COR-L47 (cell line): ENCODE measurements around the gene TSPEAR.

Experiments
- DNase-seq: peaks from one replicate; lab custom pipeline; 2025; lab: John Stamatoyannopoulos, UW

The TSPEAR gene

DNA sequence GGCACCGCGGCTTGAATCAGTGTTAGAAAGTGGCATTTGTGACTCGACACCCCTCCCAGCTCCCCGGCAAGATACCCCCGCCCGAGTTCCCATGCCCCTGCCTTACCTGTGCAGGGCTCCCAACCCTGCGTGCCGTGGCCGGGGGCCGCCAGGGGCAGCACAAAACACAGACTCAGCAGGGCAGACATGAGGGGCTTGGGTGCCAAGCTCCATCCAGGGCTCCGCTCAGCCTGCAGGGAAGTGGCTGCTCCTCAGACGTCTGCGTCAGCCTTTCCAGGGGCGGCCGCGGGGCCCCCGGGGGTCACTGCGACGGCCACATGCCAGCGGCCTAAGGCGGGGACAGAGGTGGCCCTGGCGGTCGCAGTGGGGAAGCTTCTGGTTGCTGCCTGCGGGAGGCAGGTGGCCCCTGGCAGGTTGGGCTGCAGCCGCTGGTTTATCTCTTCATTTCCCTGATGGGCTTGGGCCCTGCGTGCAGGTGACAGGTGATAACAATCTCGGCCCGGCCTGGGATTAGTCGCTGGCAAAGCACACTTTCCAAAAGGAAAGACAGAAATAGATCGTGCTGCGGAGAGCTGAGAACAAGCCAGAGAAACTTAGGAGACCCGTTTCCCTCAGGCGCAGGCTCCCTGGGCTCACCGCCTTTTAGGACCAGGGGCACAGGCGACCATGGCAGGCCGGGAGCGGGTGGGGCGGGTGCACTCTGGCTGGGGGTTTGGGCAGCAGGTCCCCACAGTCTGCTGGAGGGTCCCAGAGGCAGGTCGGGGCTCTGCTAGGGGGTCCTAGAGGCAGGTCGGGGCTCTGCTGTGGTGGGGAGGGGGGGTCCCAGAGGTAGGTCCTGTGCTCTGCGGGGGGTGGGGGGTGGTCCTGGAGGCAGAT lies at the start of gene TSPEAR:
Gene TSPEAR, minus strand, starts transcription at position 246 of the 876 bp plus-strand sequence. Its CDS starts 58 bp downstream, at position 188.
- peak; percentile 84 for DNase-seq

DNA sequence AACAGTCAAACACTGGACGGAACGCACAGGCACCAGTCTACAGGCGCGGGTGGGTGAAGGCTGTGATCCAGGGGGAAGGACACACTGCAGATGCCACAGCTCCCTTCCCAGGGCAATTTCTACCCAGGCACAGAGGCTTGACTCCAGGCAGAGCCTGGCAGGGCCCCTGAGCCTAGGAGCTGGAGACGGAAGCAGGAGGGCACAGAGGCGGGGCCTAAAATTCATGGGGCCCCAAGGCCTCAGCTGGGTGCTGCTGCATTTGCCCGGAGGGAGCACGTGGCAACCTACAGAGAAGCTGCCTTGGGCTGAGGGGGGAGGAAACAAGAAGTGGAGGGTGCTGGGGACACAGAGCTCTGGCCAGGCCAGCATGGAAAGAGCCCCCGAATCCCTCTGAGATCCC lies 49.0 kb upstream of the TSPEAR start:
- no peak for DNase-seq

- no peak for DNase-seq
These were observed 48.4 kb upstream of the TSPEAR start for GRCh38 chr21:44759628-44760285.

DNA sequence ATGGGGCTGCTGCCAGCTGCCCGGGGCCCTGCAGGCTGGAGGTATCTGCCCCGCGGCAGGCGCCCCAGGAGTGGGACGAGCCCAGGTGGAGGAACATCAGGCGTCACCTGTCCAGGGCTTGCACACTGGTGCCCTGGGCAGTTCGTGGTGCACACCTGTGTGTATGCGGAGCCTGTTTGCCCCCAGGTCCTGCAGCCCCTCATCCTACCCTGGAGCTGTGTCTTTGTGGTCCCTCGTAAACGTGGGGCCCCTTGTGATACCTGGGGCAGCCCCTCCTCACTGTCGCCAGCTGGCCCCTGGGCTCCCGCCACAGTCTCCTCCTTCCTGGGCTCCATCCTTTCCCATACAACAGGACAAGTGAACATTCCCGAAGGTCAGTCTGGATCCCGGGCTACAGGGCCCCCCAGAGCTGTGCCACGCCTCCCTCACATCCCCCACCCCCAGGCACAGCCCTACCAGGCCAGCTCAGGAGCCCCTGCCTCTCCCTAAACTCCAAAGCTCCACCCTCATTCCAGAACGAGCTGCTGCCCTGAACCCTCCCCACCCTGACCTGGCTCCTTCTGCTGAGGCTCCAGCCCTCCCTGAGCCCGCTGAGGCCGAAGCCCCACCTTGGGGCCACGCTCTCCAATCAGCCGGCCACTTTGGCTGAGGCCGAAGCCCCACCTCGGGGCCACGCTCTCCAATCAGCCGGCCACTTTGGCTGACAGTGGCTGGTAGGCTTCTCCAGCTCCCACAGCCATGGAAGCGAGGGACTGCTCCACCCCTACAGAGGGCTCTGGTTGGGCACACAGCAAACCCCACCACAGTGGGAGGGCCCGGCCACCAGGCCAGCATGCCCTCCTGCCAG lies 47.6 kb upstream of the TSPEAR start:
- no peak for DNase-seq

- DNase-seq = no peak
These were observed 46.8 kb upstream of the TSPEAR start for GRCh38 chr21:44758141-44758561.

DNA sequence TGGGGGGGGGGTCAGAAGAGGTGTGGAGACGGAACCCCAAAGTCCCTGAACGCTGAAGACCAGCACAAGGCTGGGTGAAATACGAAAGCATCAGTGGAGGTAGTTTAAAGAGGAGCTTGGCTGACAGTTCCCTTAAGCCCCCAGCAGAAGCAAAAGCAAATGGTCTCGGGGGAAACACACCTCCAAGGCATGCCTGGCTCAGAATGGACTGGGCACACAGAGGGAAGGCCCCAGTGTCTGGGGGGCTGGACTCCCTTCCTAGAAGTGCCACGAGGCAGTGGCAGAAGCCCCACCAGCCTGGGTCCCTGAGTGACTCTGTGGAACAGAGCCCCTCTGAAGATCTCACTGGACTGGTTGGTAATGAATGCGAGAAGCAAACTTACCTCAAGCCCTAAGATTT lies 46.4 kb upstream of the TSPEAR start:
- DNase-seq = no peak

- DNase-seq = no peak
These were observed 45.2 kb upstream of the TSPEAR start for GRCh38 chr21:44756423-44757185.

DNA sequence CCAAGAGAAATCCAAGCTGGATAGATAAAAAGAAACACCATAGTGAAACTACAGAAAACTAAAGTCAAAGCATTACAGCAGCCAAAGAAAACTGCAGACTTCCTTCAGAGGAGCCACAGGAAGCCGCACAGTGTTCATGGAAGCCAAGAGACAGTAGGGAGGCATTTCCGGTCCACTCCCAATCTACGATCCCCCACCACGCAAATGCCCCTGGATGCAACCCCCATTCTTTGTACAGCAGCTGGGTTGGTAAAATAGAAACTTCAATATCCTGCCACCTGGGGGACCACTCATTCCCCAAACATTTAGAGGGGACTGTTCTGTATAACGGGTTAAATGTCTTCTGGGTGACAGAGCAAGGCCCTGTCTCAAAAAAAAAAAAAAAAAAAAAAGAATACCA lies 43.9 kb upstream of the TSPEAR start:
- no peak for DNase-seq

DNA sequence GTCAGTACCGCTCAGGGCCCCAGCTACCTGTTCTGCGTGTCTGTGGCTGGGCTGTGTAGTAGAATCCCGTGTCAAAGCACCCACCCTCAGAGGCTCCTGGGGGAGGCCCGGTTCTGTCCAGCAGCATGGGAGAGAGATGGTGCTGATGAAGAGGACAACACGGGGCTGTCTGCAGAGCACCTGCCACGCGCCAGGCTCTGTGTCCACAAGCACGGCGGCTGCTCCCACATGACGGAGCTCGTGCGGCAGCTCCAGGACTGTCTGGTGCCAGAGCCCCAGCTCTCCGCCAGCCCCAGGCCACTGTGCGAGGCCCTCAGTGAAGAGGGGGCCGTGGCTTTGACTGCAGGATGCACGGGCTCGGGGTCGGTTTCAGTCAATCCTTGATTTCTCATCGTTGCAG lies 42.0 kb upstream of the TSPEAR start:
- no peak for DNase-seq

DNA sequence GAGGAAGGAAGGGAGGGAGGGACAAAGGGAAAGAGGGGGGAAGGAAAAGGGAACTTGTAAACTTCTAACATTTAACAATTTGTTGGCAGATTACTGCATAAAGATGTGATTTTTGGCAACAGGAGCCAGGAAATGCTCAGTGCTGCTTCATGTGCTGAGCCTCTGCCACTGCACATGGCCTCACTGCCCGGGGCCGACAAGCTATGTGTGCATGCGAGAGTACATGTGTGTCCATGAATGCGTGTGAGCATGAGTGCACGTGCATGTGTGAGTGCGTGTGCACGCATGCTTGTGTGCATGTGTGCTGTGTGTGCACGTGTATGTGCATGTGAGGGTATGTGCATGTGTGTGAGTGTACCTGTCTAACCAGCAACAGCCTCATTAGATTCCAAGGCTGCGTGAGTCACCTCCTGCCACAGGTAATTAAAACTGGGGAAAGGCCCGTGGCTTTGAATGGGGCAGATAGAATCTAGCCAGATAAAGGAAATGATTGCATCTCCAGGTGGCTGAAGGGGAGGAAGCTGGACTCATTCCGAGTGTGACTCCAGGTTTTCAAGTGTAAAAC lies 41.4 kb upstream of the TSPEAR start:
- no peak for DNase-seq

DNA sequence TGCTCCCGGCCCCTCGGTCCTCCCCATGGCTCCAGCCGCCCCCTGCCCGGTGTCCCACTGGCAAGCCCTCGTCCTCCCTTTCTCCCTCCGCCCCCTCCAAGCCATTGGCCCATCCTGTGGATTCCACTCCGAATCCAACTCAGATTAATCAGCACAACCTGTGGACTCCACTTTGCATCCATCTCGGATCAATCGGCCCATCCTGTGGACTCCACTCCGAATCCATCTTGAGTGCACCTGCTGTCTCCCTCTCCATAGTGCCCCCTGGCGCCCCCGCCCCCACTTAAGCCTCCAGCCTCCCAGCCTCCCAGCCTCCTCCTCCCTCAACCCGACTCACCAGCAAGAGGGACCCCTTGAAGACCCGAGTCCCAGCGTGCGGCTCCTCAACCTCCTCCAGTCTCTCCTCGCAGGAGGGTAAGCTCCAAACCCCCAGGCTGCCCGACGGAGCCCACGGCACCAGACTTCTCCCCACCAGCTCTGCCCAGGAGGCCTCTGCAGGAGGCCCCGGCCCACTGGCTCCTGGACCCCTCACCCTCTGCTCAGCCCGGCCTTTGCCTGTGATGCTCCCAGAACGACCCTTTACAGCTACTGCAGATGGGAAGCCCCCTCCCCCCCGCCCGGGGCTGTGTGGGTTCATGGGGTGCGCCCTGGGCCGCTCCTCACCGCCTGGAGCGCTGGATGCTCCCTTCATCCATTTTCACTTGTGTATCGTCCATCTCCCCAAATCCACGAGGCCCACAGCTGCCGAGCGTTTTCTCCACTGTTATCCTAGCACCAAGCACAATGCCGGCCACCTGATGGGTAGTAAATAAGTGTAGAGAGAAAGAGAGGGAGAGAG lies 40.6 kb upstream of the TSPEAR start:
- DNase-seq = no peak

DNA sequence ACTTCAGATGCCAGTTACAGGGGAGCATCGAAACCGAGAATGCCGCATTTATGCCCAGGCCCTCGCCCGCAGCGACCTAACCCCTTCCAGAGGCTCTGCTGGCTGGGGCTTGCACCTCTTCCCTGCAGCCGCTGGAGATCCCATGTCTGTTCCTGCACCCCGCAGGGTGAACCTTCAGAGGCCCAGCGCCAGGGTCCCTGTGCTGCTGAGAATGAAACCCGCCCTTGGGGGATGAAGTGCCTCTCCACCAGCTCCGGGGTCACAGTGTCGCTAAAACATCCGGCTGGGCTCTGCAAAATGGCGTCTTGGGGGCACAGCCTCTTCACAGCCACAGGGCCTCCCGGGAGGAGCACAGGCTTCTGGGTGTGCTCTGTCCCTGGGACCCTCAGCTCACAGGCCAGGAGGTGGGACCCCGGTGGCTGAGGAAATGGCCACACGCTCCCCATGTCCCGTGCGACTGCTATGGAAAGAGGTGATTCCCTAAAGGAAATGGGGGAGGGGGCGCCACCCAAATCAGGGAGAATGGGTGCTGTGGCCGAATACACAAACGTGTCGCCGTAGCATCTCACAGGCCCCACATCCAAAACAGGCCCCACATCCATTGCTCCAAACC lies 39.9 kb upstream of the TSPEAR start:
- no peak for DNase-seq

- no peak for DNase-seq
These were observed 39.3 kb upstream of the TSPEAR start for GRCh38 chr21:44750675-44751025.

DNA sequence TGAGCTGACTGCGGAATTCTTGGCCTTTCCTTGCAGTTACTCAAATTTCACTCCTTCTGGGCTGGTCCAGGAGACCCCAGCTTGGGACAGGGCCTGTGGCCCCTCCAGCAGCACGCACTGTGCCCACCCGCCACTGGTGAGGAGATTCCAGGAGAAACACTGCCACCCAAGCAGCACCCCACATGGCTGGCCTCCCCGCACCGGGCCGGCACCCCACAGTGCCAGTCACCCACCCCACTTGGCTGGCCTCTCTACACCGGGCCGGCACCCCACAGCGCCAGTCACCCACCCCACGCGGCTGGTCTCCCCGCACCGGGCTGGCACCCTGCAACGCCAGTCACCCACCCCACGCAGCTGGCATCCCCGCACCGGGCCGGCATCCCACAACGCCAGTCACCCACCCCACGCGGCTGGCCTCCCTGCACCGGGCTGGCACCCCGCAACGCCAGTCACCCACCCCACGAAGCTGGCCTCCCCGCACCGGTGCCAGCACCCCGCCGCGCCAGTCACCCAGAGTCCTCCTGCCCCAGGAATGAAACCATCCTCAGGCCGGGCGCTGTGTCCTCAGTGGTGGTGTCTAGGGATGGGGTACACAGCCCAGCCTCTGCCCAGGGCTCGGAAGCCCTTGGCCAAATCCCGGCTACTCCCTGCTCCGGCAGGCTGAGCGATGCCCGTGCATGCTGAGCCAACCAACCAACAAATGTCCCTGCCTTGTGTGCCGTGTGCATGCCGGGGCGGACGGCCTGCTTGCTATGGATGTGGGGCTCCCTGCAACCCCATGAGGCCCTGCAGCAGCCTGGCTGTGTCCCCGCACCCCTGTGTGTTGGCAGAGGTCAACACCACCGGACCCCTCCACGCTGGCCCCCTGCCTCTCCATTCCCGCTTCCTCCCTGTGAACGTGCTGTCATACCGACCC lies 38.6 kb upstream of the TSPEAR start:
- no peak for DNase-seq

- no peak for DNase-seq
These were observed 37.9 kb upstream of the TSPEAR start for GRCh38 chr21:44749116-44749758.

DNA sequence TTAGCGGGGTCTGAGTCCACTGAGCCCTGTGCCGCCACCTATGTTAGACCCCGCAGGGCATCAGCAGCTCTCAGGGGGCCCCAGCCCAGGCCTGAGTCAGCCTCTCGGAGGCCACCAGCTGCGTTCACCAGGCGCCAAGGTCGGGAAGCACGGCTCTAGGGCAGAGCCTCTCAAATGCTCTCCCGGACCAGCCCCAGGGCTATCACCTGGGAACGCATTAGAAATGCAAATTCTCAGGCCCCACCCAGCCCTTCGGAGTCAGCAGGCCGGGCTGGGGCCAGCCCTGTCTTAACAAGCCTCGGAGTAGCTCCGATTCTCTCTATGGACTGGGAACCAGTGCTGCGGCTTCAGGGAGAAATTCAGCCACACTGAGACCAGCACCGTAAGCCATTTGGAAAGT lies 37.2 kb upstream of the TSPEAR start:
- DNase-seq = no peak

DNA sequence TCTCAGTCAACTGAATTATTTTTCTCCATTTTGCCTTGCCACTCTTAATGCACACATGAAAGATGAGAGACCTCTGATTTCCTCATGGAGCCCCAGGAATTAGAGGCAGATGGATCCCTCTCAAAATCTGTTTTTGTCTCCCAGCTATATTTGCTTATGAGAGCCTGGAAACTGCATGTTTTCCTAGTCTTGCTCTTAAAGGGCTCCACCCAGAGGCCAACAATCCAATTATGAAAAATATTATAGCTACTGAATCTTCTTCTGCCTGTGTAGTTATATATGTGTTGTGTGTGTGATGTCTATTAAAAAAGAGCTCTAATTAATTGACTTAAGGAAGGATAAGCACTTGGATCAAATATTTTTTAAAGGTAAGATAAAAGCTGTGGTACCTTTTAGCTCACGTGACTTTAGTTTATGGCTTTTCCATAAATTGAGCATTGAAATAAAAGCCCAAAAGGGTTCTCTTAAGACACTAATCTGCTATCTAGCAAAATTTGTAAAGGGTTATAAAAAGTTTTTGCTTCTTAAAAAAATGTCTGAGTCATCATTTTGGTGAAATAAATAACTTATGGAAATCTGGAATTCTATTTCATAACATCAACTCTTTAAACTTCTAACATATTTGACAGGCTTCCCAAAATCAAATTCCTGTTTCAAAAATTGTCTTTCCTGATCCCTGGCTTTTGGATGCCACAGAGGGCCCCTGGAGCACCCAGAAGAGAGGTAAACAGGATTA lies 31.2 kb upstream of the TSPEAR start:
- peak; percentile 76 for DNase-seq

- no peak for DNase-seq
These were observed 30.5 kb upstream of the TSPEAR start for GRCh38 chr21:44741921-44742320.
